HepG2 (cell line): Measurements from ENCODE around the gene NEK6. TPM values are rescaled to one million over a fixed set of nuclear protein-coding genes. Genes with fewer than 3 reads are reported as not detected.

Source experiments
- CAMTA2 ChIP-seq: sonication (generic); formaldehyde crosslinking; IDR thresholded peaks from 2 replicates; pipeline ENCODE4 v1.4.0; 2020; ENCODE audit warnings: mild to moderate bottlenecking, missing genetic modification reagents, borderline replicate concordance
- CENPX ChIP-seq: sonication (generic); formaldehyde crosslinking; IDR thresholded peaks from 2 replicates; pipeline ENCODE4 v1.9.0; 2021; ENCODE audit warnings: mild to moderate bottlenecking, missing genetic modification reagents, moderate library complexity
- CHCHD3 ChIP-seq: sonication (generic); formaldehyde crosslinking; IDR thresholded peaks from 2 replicates; pipeline ENCODE4 v1.8.0; 2022; ENCODE audit warnings: mild to moderate bottlenecking, missing genetic modification reagents, moderate library complexity
- HMGA1 ChIP-seq: sonication (generic); formaldehyde crosslinking; conservative IDR thresholded peaks from 2 replicates; pipeline ENCODE4 v1.4.0; 2020; ENCODE audit warnings: missing genetic modification reagents
- HNF4G ChIP-seq, 2 experiments: sonication (generic) in 1 of 2; formaldehyde crosslinking in 1 of 2; IDR thresholded peaks; 2 replicates each; pipeline versions ENCODE4 v1.4.0 to v1.6.1; 2011 to 2020; ENCODE audit warnings: borderline replicate concordance in 2 of 2, low read depth in 2 of 2, mild to moderate bottlenecking in 2 of 2, low read length in 1 of 2, missing genetic modification reagents in 1 of 2, moderate library complexity in 1 of 2
- IRX3 ChIP-seq: sonication (generic); formaldehyde crosslinking; IDR thresholded peaks from 2 replicates; pipeline ENCODE4 v1.8.1; 2023; ENCODE audit warnings: mild to moderate bottlenecking, low read depth, missing genetic modification reagents, borderline replicate concordance
- LCORL ChIP-seq, 2 experiments: fragments of 450-650 bp in 1 of 2; sonication (generic) in 1 of 2; formaldehyde crosslinking in 1 of 2; IDR thresholded peaks; 2 replicates each; pipeline versions ENCODE4 v1.5.0 to v1.6.1; 2017 to 2020; ENCODE audit warnings: antibody characterized with exemption in 1 of 2, missing genetic modification reagents in 1 of 2
- MED1 ChIP-seq: sonication (generic); formaldehyde crosslinking; IDR thresholded peaks from 2 replicates; pipeline ENCODE4 v1.4.0; 2020; ENCODE audit warnings: missing genetic modification reagents
- MTF2 ChIP-seq: sonication (generic); formaldehyde crosslinking; IDR thresholded peaks from 2 replicates; pipeline ENCODE4 v1.5.0; 2020; ENCODE audit warnings: missing genetic modification reagents, borderline replicate concordance
- PAWR ChIP-seq: sonication (generic); formaldehyde crosslinking; IDR thresholded peaks from 2 replicates; pipeline ENCODE4 v1.4.0; 2020; ENCODE audit warnings: missing genetic modification reagents, mild to moderate bottlenecking, borderline replicate concordance
- PITX1 ChIP-seq: sonication (generic); formaldehyde crosslinking; IDR thresholded peaks from 2 replicates; pipeline ENCODE4 v1.5.1; 2020; ENCODE audit warnings: mild to moderate bottlenecking, missing genetic modification reagents
- POLR2A ChIP-seq, 2 experiments: IDR thresholded peaks; 2 replicates each; pipeline ENCODE4 v1.6.1; 2011; ENCODE audit warnings: low read depth in 2 of 2, low read length in 2 of 2, mild to moderate bottlenecking in 1 of 2, moderate library complexity in 1 of 2; ENCODE audit not compliant: insufficient read depth in 1 of 2
- PRDM15 ChIP-seq: sonication (generic); formaldehyde crosslinking; IDR thresholded peaks from 2 replicates; pipeline ENCODE4 v1.4.0; 2020; ENCODE audit warnings: missing genetic modification reagents
- SATB2 ChIP-seq: sonication (generic); formaldehyde crosslinking; IDR thresholded peaks from 2 replicates; pipeline ENCODE4 v1.5.0; 2020; ENCODE audit warnings: missing genetic modification reagents
- SUZ12 ChIP-seq: fragments of 150-350 bp; IDR thresholded peaks from 2 replicates; pipeline ENCODE4 v1.6.1; 2014; ENCODE audit warnings: low read depth, low read length
- ZBTB4 ChIP-seq: sonication (generic); formaldehyde crosslinking; IDR thresholded peaks from 2 replicates; pipeline ENCODE4 v1.4.0; 2020; ENCODE audit warnings: missing genetic modification reagents, mild to moderate bottlenecking, borderline replicate concordance
- ZNF264 ChIP-seq: sonication (generic); formaldehyde crosslinking; IDR thresholded peaks from 2 replicates; pipeline ENCODE4 v1.4.0; 2020; ENCODE audit warnings: missing genetic modification reagents
- ZNF577 ChIP-seq: sonication (generic); formaldehyde crosslinking; IDR thresholded peaks from 2 replicates; pipeline ENCODE4 v1.4.0; 2020; ENCODE audit warnings: mild to moderate bottlenecking, low read depth, missing genetic modification reagents, borderline replicate concordance
- ZNF614 ChIP-seq: IDR thresholded peaks from 2 replicates; pipeline ENCODE4 v1.6.1; 2018; ENCODE audit warnings: missing biosample characterization, missing genetic modification reagents, inconsistent platforms, borderline replicate concordance
- ZNF713 ChIP-seq: sonication (generic); formaldehyde crosslinking; IDR thresholded peaks from 2 replicates; pipeline ENCODE4 v1.4.0; 2020; ENCODE audit warnings: mild to moderate bottlenecking, missing genetic modification reagents
- ZNF768 ChIP-seq: sonication (generic); formaldehyde crosslinking; IDR thresholded peaks from 2 replicates; pipeline ENCODE4 v1.4.0; 2020; ENCODE audit warnings: missing genetic modification reagents
- polyA plus RNA-seq, 8 experiments: library from polyadenylated mRNA; depleted of rRNA in 3 of 8; stranded (reverse) in 7 of 8; unstranded in 1 of 8; fragments of >200 nt; fragmentation: Illumina TruSeq in 4 of 8; extraction: Trizol in 4 of 8; gene quantifications; 2 replicates each; pipeline versions ENCODE4 v1.2.1 to v1.2.3, GENCODE V29; 2011 to 2016; ENCODE audit warnings: low read depth in 4 of 8, missing spikeins in 1 of 8, mixed read lengths in 1 of 8; ENCODE audit not compliant: insufficient read depth in 1 of 8
- total RNA-seq, 5 experiments: library from RNA; depleted of rRNA; stranded (reverse); fragments of >200 nt; fragmentation: Illumina TruSeq; extraction: Trizol; gene quantifications; 2 replicates each; pipeline ENCODE4 v1.2.3, GENCODE V29; 2016; ENCODE audit warnings: low read depth in 1 of 5
- TF ChIP-seq, protein P1 (sequence below): sonication (generic); formaldehyde crosslinking; IDR thresholded peaks from 2 replicates; pipeline ENCODE4 v1.8.1; 2023; ENCODE audit warnings: mild to moderate bottlenecking, missing genetic modification reagents

The NEK6 gene
- total and polyA plus RNA-seq, 2 of the 13 experiments (the other 11 are each of a cell fraction or from before 2014, with no cell fraction given): 30.4 to 119 TPM

- no peak for TF ChIP-seq PRDM15 (CRISPR knock-in tag)
- TF ChIP-seq ZNF577 (CRISPR knock-in tag): no peak
- TF ChIP-seq ZNF614 (CRISPR knock-in tag): 0 out of 2 replicates have a peak, but pooled peaks have one; percentile 31
- TF ChIP-seq ZNF264 (CRISPR knock-in tag): no peak
- TF ChIP-seq POLR2A (IDR thresholded peaks at IDR 0.05; ENCODE audit: insufficient read depth in 1 of 2, low read depth in 2 of 2, low read length in 2 of 2): 0 out of 4 replicates have a peak, but pooled peaks of 1 of the 2 experiments have one; percentile 30
- TF ChIP-seq CENPX (CRISPR knock-in tag): no peak
- TF ChIP-seq CHCHD3 (CRISPR knock-in tag): 0 out of 2 replicates have a peak, but pooled peaks have one; percentile 53
- TF ChIP-seq SUZ12: no peak
- TF ChIP-seq SATB2: no peak
- TF ChIP-seq HNF4G (IDR thresholded peaks at IDR 0.05; ENCODE audit: borderline replicate concordance, low read depth, low read length): no peak
- TF ChIP-seq HNF4G (CRISPR knock-in tag; IDR thresholded peaks at IDR 0.05; ENCODE audit: borderline replicate concordance, low read depth): no peak
- no peak for TF ChIP-seq ZNF713
- no peak for TF ChIP-seq MTF2 (CRISPR knock-in tag)
- TF ChIP-seq, protein P1, sequence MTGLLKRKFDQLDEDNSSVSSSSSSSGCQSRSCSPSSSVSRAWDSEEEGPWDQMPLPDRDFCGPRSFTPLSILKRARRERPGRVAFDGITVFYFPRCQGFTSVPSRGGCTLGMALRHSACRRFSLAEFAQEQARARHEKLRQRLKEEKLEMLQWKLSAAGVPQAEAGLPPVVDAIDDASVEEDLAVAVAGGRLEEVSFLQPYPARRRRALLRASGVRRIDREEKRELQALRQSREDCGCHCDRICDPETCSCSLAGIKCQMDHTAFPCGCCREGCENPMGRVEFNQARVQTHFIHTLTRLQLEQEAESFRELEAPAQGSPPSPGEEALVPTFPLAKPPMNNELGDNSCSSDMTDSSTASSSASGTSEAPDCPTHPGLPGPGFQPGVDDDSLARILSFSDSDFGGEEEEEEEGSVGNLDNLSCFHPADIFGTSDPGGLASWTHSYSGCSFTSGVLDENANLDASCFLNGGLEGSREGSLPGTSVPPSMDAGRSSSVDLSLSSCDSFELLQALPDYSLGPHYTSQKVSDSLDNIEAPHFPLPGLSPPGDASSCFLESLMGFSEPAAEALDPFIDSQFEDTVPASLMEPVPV (CRISPR knock-in tag): no peak
- TF ChIP-seq MED1 (CRISPR knock-in tag): peak; percentile 47
- no peak for TF ChIP-seq PAWR (CRISPR knock-in tag)
- TF ChIP-seq CAMTA2 (CRISPR knock-in tag): no peak
- TF ChIP-seq HMGA1 (CRISPR knock-in tag): no peak
- no peak for TF ChIP-seq LCORL (IDR thresholded peaks at IDR 0.05)
- no peak for TF ChIP-seq LCORL (CRISPR knock-in tag; IDR thresholded peaks at IDR 0.05)
- TF ChIP-seq PITX1: no peak
- no peak for TF ChIP-seq IRX3
- TF ChIP-seq ZNF768 (CRISPR knock-in tag): 0 out of 2 replicates have a peak, but pooled peaks have one; percentile 2
- no peak for TF ChIP-seq ZBTB4 (CRISPR knock-in tag)
Measured at GRCh38 chr9:124263800-124264426, 6.2 kb downstream of the NEK6 start (continued).
